DMS153 treated with DMSO at 0.1 percent for 48 hours (cell line): ENCODE results near the gene TIMM8B.
"Not testable (repeated sequence)": the region's sequence is repeated elsewhere in the genome, so short reads cannot be mapped to it uniquely, and the experiment has no call there.

Source experiments
- DNase-seq: peaks from one replicate; lab custom pipeline; 2025; ENCODE audit not compliant: unreplicated experiment; lab: John Stamatoyannopoulos, UW

Gene TIMM8B, protein sequence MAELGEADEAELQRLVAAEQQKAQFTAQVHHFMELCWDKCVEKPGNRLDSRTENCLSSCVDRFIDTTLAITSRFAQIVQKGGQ

DNA sequence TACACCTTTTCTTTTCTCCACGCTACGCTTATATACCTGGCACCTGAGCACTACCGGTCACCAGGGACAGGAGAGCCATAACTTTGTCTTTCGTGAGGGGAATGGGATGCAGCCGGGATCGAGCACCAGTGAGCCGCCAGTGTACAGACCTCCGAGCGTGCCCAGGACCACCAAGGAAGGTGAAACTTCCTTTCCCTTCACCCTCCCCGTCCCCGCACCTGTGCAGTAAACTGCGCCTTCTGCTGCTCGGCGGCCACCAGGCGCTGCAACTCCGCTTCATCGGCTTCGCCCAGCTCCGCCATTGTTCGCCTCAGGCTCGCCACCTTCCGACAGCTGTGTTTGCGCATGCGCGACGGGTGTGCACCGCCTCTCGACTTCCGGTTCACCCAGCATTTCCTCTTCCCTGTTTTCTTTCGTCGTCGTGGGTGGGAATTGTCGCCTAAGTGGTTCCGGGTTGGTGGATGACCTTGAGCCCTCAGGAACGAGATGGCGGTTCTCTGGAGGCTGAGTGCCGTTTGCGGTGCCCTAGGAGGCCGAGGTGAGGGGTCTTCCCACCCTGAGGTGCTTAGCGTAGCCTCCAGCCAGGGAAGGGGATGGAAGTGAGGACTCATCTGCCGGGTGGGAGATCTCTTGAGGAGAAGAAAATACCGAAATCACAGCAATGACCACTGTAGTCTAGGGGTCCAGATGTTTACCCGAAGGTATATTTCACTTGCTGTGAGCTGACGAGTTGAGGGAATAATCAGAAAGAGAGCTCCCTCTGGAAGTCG lies at the start of gene TIMM8B, which contains the start of gene SDHD:
TSS of gene TIMM8B (minus strand) at position 335 of the 770 bp plus-strand sequence. CDS start at position 302, 33 bp downstream.
TSS of gene SDHD (plus strand) at position 452 of the 770 bp plus-strand sequence. CDS start at position 487, 35 bp downstream.
- DNase-seq = peak; percentile 95

DNA sequence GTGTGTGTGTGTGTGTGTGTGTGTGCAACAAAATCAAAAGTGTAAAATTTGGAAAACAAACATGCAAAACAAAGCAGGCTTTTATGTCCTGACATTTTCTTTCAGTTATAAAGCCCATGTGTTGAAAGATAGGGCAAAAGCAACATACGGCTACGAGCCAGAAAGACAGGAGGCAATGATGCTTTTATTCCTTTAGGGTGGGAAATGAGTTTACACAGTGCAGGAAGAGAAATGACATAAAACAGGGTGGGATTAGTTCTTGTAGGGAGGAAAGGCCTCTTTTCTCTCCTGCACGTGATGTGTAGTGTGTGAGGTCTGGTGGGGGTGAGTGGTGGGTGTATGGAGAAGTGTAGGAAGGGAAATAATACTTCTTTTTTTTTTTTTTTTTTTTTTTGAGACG lies 47.9 kb upstream of the TIMM8B start:
- no peak for DNase-seq

DNA sequence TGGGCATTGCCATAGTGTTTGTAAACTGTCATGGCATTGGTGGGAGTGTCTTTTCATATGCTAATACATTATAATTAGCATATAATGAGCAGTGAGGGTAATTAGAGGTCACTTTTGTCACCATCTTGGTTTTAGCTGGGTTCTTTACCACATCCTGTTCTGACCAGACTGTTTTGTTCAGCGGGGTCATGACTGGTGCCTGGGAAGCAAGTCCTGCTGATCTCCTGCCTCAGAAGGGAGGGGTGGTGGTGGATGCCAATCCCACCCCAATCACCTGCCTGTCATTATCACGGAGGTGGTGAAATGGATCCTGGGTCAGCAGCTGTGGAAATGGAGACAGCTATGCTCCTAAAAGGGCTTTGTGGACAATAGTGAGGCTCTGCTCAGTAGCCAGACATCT lies 46.2 kb upstream of the TIMM8B start:
- no peak for DNase-seq

DNA sequence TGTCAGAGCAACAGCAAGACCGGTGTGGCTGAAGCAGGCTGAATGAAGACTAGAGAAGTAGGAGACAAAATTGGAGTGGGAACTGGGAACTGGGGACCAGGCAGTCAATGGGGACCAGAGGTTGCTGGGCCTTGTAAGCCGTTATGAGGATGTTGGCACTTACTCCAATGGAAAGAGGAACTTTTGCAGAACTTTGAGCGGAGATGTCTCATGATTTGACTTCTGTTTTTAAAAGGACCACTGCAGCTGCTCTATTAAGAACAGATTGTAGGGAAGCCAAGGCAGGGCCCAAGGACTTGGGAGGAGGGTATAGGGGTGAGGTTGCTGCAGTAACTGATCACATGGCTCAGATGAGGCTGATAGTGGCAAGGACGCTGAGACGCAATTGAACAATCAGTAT lies 43.1 kb upstream of the TIMM8B start:
- DNase-seq = no peak

DNA sequence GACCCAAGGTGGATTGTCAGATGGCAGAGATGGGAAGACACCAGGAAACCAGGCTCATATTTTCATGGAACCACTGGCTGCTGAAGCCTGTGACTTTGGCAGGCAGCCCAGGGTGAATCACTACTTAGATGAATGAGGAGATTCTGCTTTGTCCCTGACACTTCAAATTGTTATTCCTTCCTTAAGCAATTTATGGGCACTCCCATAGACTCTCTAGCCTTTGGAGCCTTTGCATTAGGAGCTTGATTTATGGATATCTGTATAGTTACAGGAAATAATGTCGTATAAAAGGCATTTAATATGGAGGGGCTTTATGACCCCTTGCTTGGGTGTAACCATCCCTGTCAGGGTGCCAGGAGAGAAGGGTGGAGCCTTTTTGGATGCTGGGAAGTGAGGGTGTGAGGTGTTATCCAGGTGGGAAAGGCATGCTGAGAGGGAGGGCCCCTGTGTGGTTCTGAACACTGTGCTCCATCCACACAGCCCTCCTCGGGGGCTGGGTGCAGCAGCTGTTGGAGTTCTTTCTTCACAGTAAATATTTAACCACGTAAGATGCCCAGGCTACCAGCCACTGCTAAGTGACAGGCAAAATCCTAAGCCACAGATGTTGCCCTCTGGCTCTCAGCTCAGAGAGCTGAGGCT lies 42.0 kb upstream of the TIMM8B start:
- peak; percentile 90 for DNase-seq

DNA sequence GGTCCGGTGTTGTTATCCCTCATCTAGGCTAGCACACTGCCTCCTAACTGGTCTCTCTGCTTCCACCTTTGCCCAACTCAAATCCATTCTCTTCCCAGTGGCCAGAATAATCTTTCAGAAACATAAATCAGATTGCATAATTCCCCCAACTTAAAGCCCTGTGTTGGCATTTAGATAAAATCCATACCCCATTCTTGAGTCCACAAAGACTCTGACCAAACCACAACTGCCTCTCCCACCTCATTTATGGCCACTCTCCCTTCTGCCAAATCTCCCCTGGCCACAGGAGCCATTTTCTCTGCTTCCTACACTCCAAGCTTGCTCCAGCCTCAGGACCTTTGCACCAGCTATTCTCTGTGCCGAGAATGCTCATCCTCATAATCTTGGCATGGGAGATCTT lies 40.5 kb upstream of the TIMM8B start:
- no peak for DNase-seq

DNA sequence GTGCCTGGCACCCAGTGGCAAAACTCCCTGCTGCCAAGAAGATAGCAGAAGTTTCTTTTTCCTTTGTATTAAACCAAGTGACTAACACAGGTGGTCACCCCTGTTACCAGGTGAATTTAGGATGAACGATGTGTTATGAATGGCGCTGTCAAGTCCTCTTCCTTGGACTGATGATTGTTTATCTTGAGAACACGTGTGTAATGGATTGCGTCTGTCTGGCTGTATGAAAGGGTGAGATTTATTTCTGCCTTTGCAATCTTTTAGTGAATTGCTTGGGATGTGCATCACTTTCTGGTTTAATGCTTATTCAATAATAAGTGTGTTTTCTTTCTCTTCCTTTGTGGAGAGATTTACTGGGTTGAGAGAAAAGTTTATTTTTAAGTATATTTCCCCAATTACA lies 36.6 kb upstream of the TIMM8B start:
- DNase-seq = no peak

DNA sequence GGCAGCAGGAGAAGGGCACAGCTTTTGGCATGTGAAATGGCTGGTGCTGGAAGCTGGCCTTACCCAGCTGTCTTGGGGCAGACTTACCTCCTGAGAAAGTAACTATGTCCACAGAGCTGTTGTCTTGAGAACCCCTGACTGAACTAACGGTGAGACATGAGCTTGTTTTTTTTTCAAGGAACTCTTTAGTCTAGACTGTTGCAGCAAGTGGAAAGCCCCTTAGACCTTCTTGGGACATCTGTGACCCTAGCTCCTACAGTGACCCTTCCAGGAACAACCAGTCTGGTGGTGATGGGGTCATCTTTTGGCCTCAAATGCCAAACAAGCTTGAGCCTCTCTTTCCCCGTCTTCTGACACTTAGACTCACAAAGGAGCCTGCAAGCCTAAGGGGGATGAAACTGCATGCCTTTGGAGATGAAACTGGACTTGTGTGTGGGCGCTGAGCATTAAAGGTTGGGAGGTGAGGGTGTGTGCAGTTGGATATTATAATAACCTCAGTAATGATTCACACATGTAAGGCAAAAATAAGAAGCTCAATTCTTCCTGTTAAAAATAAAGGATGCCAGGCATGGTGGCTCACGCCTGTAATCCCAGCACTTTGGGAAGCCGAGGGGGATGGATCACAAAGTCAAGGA lies 35.5 kb upstream of the TIMM8B start:
- no peak for DNase-seq

DNA sequence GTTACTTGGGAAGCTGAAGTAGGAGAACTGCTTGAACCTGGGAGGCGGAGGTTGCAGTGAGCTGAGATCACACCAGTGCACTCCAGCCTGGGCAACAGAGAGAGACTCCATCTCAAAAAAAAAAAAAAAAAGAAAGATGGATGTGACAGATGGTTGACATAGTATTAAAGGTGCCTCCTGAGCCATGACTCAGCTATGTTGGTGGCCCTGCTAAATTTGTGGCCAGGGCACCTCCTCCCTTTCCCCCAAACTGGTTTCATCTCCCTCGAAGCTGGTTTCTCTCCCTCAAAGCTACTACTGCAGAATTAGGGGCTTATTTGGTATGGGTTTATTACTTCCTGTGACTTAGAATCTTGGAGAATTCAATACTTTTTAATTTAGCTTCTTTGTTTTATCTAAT lies 31.6 kb upstream of the TIMM8B start:
- no peak for DNase-seq

DNA sequence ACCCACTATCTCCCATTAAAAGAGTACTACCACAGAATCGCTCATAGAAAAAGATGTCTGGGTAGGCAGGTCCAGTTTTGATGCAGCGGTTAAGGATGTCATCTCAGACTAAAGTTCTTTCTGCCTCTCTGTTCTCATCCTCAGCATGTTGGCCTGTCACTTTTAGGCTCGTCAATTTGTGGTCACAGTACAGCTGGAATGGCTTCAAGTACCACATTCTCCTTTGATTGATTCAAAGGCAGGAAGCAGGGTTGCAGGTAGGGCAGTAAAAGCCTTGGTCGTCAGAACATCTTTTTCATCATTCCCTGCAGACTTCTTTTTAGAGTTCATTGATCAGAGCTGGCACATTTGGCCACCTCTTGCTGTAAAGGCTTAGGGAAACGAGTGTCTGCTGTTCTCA lies 28.8 kb upstream of the TIMM8B start:
- DNase-seq = no peak

DNA sequence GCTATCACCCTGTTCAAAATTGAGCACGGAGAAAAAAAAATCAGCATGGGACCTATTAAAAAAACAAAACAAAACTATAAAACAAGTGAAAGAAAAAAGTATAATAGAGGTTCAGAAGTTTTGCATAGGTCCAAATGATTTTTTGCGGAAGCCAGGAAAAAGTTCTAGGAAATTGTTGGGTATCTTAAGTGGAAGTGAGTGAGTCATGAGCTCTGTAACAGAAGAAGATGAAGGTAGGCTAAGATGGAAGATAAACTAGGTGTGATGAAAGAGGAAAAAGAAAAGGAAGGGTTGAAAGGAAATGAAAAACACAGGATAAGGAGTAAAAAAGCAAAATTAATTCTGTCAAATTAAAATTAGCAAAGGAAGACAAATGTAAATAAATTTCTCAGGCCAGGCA lies 27.9 kb upstream of the TIMM8B start:
- no peak for DNase-seq

DNA sequence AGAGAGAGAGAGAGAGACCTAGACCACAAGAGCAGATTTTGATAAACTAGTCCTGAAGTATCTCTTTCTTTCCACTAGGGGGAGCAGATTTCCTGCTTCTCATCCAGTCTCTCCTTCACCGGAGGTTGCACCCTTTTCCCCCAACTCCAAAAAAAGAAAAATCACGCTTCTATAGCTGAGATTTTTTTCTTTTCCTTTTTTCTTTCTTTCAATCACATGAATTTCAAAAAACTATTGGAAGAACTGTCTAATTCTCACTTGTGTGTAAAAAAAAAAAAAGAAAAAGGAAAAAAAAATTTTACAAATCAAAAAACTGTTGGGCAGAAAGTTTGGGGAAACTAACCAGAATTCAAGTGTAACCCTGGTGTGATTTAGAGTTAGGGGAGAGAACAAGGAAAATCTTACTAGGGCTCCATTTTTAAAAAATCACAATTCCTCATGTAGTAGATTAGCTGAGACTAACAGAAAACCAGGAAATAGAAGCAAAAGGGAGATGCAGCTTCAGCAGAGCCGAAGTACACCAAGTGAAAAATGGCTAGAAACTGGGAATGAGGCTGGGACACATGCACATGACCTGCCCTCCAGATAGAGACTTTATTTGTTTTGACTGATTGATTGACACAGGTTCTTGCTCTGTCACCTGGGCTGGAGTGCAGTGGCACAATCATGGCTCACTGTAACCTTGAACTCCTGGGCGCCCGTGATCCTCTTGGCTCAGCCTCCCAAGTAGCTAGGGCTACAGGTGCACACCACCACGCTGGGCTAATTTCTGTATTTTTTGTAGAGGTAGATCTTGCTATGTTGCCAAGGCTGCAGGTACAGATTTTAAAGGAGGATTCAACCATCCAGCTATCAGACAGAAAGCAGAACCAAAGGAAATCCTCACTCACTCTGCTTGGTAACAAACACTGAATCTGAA lies 27.2 kb upstream of the TIMM8B start:
- DNase-seq = peak; percentile 72

DNA sequence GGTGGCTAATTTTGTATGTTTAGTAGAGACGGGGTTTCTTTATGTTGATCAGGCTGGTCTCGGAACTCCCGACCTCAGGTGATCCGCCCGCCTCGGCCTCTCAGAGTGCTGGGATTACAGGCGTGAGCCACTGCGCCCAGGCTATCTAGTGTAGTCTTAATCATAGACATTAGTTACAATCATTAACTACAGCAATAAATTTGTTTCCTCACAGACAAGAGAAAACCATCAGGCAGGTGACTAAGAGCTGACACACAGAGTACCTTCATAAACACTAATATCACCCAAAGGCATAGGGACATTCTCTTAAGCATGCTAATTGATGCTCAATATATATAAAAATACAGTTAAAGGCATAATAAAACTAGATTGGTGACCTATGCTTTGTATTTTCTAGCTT lies 19.5 kb upstream of the TIMM8B start:
- no peak for DNase-seq

DNA sequence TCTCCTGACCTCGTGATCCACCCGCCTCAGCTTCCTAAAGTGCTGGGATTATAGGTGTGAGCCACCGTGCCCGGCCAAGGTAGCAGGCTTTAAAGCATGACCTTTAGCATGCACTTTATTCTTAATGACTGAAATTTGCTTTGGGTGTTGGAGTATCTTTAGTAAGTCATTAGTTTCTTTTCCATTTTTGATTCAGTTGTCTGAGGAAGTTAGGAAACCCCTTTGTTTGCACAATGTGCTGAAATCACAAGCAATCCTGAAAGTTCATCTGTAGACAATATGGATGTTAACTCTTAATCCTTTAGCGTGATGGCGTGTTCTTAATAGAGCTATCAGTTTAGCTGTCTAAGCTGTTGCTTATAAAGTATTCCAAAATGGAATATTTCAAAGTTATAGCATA lies 16.9 kb upstream of the TIMM8B start:
- no peak for DNase-seq

DNA sequence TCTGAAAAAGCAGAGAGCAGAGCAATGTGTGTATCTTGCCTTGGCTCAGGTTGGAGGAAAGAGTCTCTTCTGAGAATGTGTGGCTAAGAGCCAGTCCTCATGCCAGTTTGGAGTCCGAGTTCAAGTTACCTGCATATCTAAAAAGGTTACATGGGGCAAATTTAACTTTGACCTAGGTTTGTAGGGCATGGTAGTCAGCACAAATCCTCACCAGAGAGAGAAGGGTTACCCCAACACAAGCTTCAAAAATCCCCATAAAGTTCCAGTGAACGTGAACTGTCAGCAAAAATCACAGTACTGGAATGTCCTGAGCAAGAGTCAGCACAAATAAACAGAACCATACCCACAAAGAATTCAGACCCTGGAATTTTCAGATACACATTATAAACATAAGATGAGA lies 13.9 kb upstream of the TIMM8B start:
- no peak for DNase-seq

DNA sequence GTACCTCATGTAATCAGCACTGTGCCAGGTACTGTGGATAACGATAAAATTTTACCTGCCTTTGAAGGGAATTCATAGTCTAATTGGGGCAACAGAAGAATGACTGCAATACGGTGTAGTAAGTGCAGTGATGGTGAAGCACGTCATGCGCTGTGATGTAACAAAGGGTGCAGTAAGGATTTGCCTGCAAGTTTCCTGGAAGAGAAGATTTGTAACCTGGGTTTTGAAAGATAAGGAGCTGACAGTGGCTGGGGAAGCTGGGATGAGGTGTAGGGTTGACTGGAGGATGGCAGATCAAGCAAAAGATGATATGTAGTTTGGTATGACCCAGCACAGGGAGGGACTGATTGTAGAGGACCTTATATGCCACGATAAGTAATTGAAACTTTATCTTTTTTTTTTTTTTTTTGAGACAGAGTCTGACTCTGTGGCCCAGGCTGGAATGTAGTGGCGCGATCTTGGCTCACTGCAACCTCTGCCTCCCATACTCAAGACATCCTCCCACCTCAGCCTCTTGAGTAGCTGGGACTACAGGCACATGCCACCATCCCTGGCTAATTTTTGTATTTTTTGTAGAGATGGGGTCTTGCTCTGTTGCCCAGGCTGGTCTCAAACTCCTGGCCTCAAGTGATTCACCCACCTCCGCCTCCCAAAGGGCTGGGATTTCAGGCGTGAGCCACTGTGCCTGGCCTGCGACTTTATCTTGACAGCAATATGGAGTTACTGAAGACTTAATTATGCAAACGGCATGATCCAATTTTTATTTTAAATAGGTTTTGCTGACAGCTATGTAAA lies 11.4 kb upstream of the TIMM8B start:
- DNase-seq = no peak

DNA sequence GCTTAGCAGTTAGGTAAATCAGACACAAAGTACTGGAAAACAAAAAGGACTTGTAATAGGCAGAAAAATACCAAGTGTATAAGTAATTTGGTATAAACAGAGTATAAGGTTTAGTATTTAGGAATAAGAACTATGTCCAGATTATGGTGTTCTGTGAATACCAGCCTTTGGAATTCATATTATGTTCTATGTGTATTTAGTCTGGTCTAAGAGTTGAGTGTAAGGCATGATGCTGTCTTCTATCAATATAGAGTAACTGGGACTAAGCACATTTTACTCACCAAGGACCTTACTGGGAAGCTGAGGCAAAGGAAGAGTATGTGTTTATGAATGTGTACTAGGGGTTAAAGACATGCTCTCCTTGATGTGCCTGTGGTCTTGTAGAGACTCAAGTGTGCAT lies 9.6 kb upstream of the TIMM8B start:
- DNase-seq = no peak

DNA sequence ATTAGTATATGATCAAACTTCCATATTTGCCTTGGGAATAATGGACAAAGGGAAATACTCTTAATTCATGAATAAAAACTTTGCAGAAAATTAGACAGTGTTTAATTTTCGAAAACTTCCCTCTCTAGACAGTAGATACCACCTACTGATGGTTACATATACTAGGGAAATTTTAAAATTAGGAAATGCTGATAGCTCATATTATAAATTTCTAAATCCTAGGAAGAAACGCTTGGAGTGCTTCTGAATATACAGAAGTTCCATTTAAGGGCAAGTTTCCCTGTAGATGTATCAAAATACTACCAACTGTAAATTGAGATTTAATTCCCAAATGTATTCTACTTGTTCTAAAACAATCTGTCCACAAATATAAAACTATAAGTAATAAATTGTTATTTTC lies 8.7 kb upstream of the TIMM8B start:
- not testable (repeated sequence) for DNase-seq

DNA sequence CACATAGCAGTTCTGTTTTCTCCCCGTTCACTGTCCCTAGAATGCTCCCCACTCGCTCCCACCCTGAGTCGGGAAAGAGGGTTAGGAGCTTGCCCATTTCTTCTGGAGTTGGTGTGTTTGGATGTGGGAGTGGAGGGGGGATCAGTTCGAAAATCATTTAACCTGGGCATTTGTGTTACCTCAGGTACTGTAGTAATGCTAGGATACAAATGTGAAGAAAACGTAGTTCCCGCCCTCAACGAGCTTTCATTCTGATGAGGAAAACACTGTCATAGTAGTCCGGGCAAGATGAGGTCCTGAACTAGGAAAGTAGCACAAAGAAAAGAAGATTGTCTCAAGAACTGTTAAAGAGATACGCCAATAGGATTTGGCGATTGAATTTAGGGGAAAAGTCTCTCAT lies 656 bp upstream of the TIMM8B start:
- DNase-seq = no peak

DNA sequence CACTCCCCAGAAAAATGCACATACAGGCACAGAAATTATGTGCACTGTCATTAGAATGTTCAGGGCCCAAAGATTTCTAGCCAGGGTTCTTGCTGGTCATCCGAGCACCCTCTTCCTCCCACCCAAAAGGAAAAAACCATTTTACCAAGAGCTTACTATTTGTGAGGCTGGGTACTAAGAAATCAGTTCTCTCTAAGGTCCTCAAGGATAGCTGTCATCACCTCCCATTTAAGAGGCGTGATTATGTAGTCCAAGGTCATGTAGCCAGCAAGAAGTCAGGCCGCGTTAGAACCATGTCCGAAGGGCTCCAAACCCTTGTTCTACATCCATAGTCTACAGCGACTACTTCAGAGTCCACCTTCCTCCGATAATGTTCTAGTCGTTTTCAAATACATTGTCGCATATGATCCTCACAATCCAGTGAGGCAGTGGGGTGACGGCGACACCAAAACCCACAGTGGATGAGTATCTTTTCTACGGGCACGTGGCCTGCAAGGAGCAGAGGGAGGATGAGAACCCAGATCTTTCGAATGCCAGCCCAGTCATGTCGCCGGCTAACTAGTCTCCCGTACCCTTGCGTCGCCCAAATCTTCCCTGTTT lies 634 bp downstream of the TIMM8B start:
- peak; percentile 39 for DNase-seq
